Measurements from ENCODE around the gene AUTS2. TPM values are rescaled to one million over a fixed set of nuclear protein-coding genes. Genes with fewer than 3 reads are reported as not detected.

The AUTS2 gene
- total and polyA plus RNA-seq, 2 experiments from 2014 or later = 32.0 to 91.0 TPM

DNA sequence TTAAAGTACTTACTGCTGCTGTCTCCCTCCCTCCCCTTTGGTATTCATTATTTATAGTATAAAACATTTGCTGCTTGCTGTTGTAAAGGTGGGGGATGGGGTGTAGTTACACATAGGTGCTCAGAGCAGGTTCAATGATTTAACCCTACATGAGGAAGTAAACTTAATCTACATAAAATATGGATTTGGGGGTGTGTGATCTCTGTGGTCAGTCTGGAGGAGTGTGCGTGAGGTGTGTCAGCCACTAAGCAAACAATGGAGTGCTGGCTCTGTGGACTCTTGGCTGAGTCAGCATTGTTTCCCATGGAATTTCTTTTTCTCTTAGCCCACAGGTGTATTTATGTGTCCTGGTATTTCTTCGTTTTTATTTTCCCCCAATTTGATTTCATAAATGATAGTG lies 133.9 kb downstream of the AUTS2 start:
- Histone ChIP-seq H3K79me2 (replicated peaks; ENCODE audit: insufficient read depth) (0 out of 2 replicates have a peak, but pooled peaks cover 3% of the 10 kb centered on the region), H3K4me2 (peak overlapping the region; percentile 39), H3F3A (replicated peaks; ENCODE audit: low read depth) (no peaks in the 10 kb centered on the region), H4K20me1 (replicated peaks; ENCODE audit: insufficient read depth) (no peaks in the 10 kb centered on the region), H3K36me3 (ENCODE audit: insufficient read depth) (no peaks in the 10 kb centered on the region), H3K9me2 (ENCODE audit: insufficient read depth) (no peaks in the 10 kb centered on the region), H3K4me1 (ENCODE audit: insufficient read depth) (peaks cover 47% of the 10 kb centered on the region), H3K27ac (ENCODE audit: low read depth) (no peak overlapping the region), H3K4me3 (no peak overlapping the region), H2AFZ (no peak overlapping the region), H3K27me3 (ENCODE audit: insufficient read depth) (no peaks in the 10 kb centered on the region)
- TF ChIP-seq JUNB (IDR thresholded peaks at IDR 0.05; ENCODE audit: unreplicated experiment) = no peak
- no peak for TF ChIP-seq CREB1 (CRISPR knock-in tag; IDR thresholded peaks at IDR 0.05; ENCODE audit: low read depth)
- TF ChIP-seq, protein P1, sequence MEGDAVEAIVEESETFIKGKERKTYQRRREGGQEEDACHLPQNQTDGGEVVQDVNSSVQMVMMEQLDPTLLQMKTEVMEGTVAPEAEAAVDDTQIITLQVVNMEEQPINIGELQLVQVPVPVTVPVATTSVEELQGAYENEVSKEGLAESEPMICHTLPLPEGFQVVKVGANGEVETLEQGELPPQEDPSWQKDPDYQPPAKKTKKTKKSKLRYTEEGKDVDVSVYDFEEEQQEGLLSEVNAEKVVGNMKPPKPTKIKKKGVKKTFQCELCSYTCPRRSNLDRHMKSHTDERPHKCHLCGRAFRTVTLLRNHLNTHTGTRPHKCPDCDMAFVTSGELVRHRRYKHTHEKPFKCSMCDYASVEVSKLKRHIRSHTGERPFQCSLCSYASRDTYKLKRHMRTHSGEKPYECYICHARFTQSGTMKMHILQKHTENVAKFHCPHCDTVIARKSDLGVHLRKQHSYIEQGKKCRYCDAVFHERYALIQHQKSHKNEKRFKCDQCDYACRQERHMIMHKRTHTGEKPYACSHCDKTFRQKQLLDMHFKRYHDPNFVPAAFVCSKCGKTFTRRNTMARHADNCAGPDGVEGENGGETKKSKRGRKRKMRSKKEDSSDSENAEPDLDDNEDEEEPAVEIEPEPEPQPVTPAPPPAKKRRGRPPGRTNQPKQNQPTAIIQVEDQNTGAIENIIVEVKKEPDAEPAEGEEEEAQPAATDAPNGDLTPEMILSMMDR (conservative IDR thresholded peaks at IDR 0.05; ENCODE audit: low read depth in 2 of 2) = no peak
- TF ChIP-seq, protein P2, sequence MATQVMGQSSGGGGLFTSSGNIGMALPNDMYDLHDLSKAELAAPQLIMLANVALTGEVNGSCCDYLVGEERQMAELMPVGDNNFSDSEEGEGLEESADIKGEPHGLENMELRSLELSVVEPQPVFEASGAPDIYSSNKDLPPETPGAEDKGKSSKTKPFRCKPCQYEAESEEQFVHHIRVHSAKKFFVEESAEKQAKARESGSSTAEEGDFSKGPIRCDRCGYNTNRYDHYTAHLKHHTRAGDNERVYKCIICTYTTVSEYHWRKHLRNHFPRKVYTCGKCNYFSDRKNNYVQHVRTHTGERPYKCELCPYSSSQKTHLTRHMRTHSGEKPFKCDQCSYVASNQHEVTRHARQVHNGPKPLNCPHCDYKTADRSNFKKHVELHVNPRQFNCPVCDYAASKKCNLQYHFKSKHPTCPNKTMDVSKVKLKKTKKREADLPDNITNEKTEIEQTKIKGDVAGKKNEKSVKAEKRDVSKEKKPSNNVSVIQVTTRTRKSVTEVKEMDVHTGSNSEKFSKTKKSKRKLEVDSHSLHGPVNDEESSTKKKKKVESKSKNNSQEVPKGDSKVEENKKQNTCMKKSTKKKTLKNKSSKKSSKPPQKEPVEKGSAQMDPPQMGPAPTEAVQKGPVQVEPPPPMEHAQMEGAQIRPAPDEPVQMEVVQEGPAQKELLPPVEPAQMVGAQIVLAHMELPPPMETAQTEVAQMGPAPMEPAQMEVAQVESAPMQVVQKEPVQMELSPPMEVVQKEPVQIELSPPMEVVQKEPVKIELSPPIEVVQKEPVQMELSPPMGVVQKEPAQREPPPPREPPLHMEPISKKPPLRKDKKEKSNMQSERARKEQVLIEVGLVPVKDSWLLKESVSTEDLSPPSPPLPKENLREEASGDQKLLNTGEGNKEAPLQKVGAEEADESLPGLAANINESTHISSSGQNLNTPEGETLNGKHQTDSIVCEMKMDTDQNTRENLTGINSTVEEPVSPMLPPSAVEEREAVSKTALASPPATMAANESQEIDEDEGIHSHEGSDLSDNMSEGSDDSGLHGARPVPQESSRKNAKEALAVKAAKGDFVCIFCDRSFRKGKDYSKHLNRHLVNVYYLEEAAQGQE (IDR thresholded peaks at IDR 0.05; ENCODE audit: unreplicated experiment) = no peak
- no peak for TF ChIP-seq EZH2 (IDR thresholded peaks at IDR 0.05; ENCODE audit: low read depth, unreplicated experiment)
- TF ChIP-seq, protein P3, sequence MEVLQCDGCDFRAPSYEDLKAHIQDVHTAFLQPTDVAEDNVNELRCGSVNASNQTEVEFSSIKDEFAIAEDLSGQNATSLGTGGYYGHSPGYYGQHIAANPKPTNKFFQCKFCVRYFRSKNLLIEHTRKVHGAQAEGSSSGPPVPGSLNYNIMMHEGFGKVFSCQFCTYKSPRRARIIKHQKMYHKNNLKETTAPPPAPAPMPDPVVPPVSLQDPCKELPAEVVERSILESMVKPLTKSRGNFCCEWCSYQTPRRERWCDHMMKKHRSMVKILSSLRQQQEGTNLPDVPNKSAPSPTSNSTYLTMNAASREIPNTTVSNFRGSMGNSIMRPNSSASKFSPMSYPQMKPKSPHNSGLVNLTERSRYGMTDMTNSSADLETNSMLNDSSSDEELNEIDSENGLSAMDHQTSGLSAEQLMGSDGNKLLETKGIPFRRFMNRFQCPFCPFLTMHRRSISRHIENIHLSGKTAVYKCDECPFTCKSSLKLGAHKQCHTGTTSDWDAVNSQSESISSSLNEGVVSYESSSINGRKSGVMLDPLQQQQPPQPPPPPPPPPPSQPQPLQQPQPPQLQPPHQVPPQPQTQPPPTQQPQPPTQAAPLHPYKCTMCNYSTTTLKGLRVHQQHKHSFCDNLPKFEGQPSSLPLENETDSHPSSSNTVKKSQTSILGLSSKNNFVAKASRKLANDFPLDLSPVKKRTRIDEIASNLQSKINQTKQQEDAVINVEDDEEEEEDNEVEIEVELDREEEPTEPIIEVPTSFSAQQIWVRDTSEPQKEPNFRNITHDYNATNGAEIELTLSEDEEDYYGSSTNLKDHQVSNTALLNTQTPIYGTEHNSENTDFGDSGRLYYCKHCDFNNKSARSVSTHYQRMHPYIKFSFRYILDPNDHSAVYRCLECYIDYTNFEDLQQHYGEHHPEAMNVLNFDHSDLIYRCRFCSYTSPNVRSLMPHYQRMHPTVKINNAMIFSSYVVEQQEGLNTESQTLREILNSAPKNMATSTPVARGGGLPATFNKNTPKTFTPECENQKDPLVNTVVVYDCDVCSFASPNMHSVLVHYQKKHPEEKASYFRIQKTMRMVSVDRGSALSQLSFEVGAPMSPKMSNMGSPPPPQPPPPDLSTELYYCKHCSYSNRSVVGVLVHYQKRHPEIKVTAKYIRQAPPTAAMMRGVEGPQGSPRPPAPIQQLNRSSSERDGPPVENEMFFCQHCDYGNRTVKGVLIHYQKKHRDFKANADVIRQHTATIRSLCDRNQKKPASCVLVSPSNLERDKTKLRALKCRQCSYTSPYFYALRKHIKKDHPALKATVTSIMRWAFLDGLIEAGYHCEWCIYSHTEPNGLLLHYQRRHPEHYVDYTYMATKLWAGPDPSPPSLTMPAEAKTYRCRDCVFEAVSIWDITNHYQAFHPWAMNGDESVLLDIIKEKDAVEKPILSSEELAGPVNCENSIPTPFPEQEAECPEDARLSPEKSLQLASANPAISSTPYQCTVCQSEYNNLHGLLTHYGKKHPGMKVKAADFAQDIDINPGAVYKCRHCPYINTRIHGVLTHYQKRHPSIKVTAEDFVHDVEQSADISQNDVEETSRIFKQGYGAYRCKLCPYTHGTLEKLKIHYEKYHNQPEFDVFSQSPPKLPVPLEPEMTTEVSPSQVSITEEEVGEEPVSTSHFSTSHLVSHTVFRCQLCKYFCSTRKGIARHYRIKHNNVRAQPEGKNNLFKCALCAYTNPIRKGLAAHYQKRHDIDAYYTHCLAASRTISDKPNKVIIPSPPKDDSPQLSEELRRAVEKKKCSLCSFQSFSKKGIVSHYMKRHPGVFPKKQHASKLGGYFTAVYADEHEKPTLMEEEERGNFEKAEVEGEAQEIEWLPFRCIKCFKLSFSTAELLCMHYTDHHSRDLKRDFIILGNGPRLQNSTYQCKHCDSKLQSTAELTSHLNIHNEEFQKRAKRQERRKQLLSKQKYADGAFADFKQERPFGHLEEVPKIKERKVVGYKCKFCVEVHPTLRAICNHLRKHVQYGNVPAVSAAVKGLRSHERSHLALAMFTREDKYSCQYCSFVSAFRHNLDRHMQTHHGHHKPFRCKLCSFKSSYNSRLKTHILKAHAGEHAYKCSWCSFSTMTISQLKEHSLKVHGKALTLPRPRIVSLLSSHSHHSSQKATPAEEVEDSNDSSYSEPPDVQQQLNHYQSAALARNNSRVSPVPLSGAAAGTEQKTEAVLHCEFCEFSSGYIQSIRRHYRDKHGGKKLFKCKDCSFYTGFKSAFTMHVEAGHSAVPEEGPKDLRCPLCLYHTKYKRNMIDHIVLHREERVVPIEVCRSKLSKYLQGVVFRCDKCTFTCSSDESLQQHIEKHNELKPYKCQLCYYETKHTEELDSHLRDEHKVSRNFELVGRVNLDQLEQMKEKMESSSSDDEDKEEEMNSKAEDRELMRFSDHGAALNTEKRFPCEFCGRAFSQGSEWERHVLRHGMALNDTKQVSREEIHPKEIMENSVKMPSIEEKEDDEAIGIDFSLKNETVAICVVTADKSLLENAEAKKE (CRISPR knock-in tag; IDR thresholded peaks at IDR 0.05) = no peak
- TF ChIP-seq, protein P4, sequence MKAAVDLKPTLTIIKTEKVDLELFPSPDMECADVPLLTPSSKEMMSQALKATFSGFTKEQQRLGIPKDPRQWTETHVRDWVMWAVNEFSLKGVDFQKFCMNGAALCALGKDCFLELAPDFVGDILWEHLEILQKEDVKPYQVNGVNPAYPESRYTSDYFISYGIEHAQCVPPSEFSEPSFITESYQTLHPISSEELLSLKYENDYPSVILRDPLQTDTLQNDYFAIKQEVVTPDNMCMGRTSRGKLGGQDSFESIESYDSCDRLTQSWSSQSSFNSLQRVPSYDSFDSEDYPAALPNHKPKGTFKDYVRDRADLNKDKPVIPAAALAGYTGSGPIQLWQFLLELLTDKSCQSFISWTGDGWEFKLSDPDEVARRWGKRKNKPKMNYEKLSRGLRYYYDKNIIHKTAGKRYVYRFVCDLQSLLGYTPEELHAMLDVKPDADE (IDR thresholded peaks at IDR 0.05) = no peak
- TF ChIP-seq STAT1 (IDR thresholded peaks at IDR 0.05; ENCODE audit: unreplicated experiment) = no peak
- TF ChIP-seq EZH2phosphoT487 (IDR thresholded peaks at IDR 0.05; ENCODE audit: unreplicated experiment) = no peak
- TF ChIP-seq ZNF331 (CRISPR knock-in tag; IDR thresholded peaks at IDR 0.05; ENCODE audit: low read depth) = no peak
- H3K27ac Mint-ChIP-seq = peak overlapping the region; percentile 62
- DNase-seq (ENCODE audit: low spot score) (peak; percentile 48), ATAC-seq (peak; percentile 64)
- peaks cover 51% of the 10 kb centered on the region for H3K4me1 Mint-ChIP-seq
- peak overlapping the region; percentile 15; the same call in 1 of the 3 replicates for H3K4me3 Mint-ChIP-seq
- peaks cover 6% of the 10 kb centered on the region for H3K27me3 Mint-ChIP-seq (ENCODE audit: insufficient read depth, low read depth, poor library complexity)
- H3K36me3 Mint-ChIP-seq (ENCODE audit: low read depth) = no peaks in the 10 kb centered on the region
- no peaks in the 10 kb centered on the region for H3K9me3 Mint-ChIP-seq

Data from GM23338 (cell line).